GM12878 (cell line): ENCODE measurements around the gene PDE7B. TPM values are rescaled to one million over a fixed set of nuclear protein-coding genes. Genes with fewer than 3 reads are reported as not detected.

Experiments used
- ATAC-seq: fragments of 200-7000 bp; cut with Tn5 transposase; 3 replicates; pipeline ENCODE4 v1.9.1; 2020; ENCODE audit warnings: mild to moderate bottlenecking, moderate library complexity
- BruUV-seq: library from RNA; stranded (reverse); fragments of 400-500 nt; replicated peaks from 2 replicates; lab custom pipeline; 2021; lab: Mats Ljungman, UMichigan
- CTCF ChIA-PET: fragments of 300-600 bp; sonication (Branson Sonifier 250); formaldehyde crosslinking; extraction: SDS; loops from one replicate; lab custom pipeline; 2021; ENCODE audit warnings: inconsistent platforms; lab: Yijun Ruan, JAX
- POLR2A ChIA-PET: fragments of 350-600 bp; formaldehyde crosslinking; extraction: SDS; loops from one replicate; lab custom pipeline; 2021; ENCODE audit warnings: inconsistent platforms; lab: Charles Lee
- RAD21 ChIA-PET: fragments of 300-600 bp; sonication (Branson Sonifier 250); formaldehyde crosslinking; loops from one replicate; lab custom pipeline; 2023; ENCODE audit warnings: antibody characterized with exemption; ENCODE audit not compliant: unreplicated experiment; lab: Charles Lee
- SMC1A ChIA-PET: fragments of 300-600 bp; sonication (Branson Sonifier 250); formaldehyde crosslinking; loops from one replicate; lab custom pipeline; 2023; ENCODE audit not compliant: unreplicated experiment, uncharacterized antibody; lab: Charles Lee
- DNase-seq: peaks from one replicate; pipeline ENCODE4 v3.0.0-alpha.2; 2011; ENCODE audit warnings: low read depth, low spot score
- FAIRE-seq: peaks from 3 replicates; lab custom pipeline; 2011; peaks lifted over from hg19 to GRCh38; lab: Jason Lieb, UNC
- H2AFZ ChIP-seq: 2 replicates; pipeline ENCODE4 v1.6.0; 2011; ENCODE audit warnings: low read depth, low read length, control low read depth; ENCODE audit not compliant: control insufficient read depth
- H3K27ac ChIP-seq: 2 replicates; pipeline ENCODE4 v1.5.1; 2011; ENCODE audit warnings: control low read depth; ENCODE audit not compliant: control insufficient read depth, insufficient read depth
- H3K27me3 ChIP-seq, 2 experiments: replicated peaks in 1 of 2; 2 replicates each; pipeline versions ENCODE4 v1.6.0 to v1.6.1; 2011; ENCODE audit warnings: low read length in 1 of 2; ENCODE audit not compliant: control insufficient read depth in 2 of 2, insufficient read depth in 2 of 2
- H3K36me3 ChIP-seq, 2 experiments: 2 replicates each; pipeline ENCODE4 v1.5.1; 2011; ENCODE audit warnings: low read length in 1 of 2; ENCODE audit not compliant: control insufficient read depth in 2 of 2, insufficient read depth in 2 of 2
- H3K4me1 ChIP-seq: 2 replicates; pipeline ENCODE4 v1.6.1; 2011; ENCODE audit warnings: mild to moderate bottlenecking, low read length, moderate library complexity, mixed read lengths; ENCODE audit not compliant: control insufficient read depth, insufficient read depth
- H3K4me2 ChIP-seq: 2 replicates; pipeline ENCODE4 v1.6.0; 2011; ENCODE audit warnings: control low read depth; ENCODE audit not compliant: control insufficient read depth, insufficient read depth
- H3K4me3 ChIP-seq: fragments of 200-600 bp; sonication (generic); 2 replicates; pipeline ENCODE4 v1.5.1; 2016
- H3K79me2 ChIP-seq: 2 replicates; pipeline ENCODE4 v1.6.0; 2011; ENCODE audit warnings: low read length; ENCODE audit not compliant: control insufficient read depth, insufficient read depth
- H3K9ac ChIP-seq: 2 replicates; pipeline ENCODE4 v1.8.0; 2011; ENCODE audit warnings: low read length, control low read depth, mixed read lengths; ENCODE audit not compliant: control insufficient read depth, insufficient read depth
- H3K9me3 ChIP-seq: replicated peaks from 3 replicates; pipeline ENCODE4 v1.5.1; 2011; ENCODE audit warnings: mild to moderate bottlenecking, low read length; ENCODE audit not compliant: control insufficient read depth, insufficient read depth
- H4K20me1 ChIP-seq: 2 replicates; pipeline ENCODE4 v1.6.0; 2011; ENCODE audit not compliant: control insufficient read depth, insufficient read depth
- ASH2L ChIP-seq: fragments of 300-600, 200-600 bp; sonication (generic); IDR thresholded peaks from 2 replicates; pipeline ENCODE4 v1.6.1; 2017; ENCODE audit warnings: low read depth, mild to moderate bottlenecking, borderline replicate concordance
- BMI1 ChIP-seq: fragments of 450-650 bp; IDR thresholded peaks from 2 replicates; pipeline ENCODE4 v1.6.1; 2016; ENCODE audit warnings: mild to moderate bottlenecking, moderate library complexity, borderline replicate concordance
- CUX1 ChIP-seq: IDR thresholded peaks from 2 replicates; pipeline ENCODE4 v1.6.1; 2012; ENCODE audit warnings: improper control_type of control experiment, low read depth, low read length; ENCODE audit not compliant: insufficient replicate concordance
- GABPA ChIP-seq: IDR thresholded peaks from 2 replicates; pipeline ENCODE4 v1.6.1; 2014; ENCODE audit warnings: antibody characterized with exemption, low read depth, mild to moderate bottlenecking, inconsistent platforms
- MLLT1 ChIP-seq: fragments of 450-650 bp; IDR thresholded peaks from 2 replicates; pipeline ENCODE4 v1.6.1; 2016; ENCODE audit warnings: mild to moderate bottlenecking
- MYB ChIP-seq: fragments of 150-350 bp; IDR thresholded peaks from 2 replicates; pipeline ENCODE4 v1.6.1; 2014; ENCODE audit warnings: mild to moderate bottlenecking, low read depth, low read length, borderline replicate concordance
- NFXL1 ChIP-seq: fragments of 450-650 bp; IDR thresholded peaks from 2 replicates; pipeline ENCODE4 v1.6.1; 2017; ENCODE audit warnings: antibody characterized with exemption, mild to moderate bottlenecking, borderline replicate concordance
- NKRF ChIP-seq: fragments of 450-650 bp; conservative IDR thresholded peaks from 2 replicates; pipeline ENCODE4 v1.6.1; 2017; ENCODE audit warnings: mild to moderate bottlenecking, moderate library complexity
- SMAD1 ChIP-seq: fragments of 450-650 bp; IDR thresholded peaks from 2 replicates; pipeline ENCODE4 v1.6.1; 2018; ENCODE audit warnings: mild to moderate bottlenecking, low read depth; ENCODE audit not compliant: partially characterized antibody
- SMAD5 ChIP-seq: IDR thresholded peaks from 2 replicates; pipeline ENCODE4 v1.6.1; 2016; ENCODE audit warnings: antibody characterized with exemption, low read depth
- SREBF2 ChIP-seq: IDR thresholded peaks from 2 replicates; pipeline ENCODE4 v1.6.1; 2012; ENCODE audit warnings: mild to moderate bottlenecking, low read length
- SRF ChIP-seq, 2 experiments: IDR thresholded peaks; 2 replicates each; pipeline ENCODE4 v1.6.1; 2011; ENCODE audit warnings: low read depth in 2 of 2, low read length in 2 of 2, mild to moderate bottlenecking in 1 of 2, moderate library complexity in 1 of 2
- TCF12 ChIP-seq: IDR thresholded peaks from 2 replicates; pipeline ENCODE4 v1.6.1; 2011; ENCODE audit warnings: low read depth, mild to moderate bottlenecking, low read length
- WGBS: methylation state at CpG from one replicate; pipeline ENCODE4 v1.1.6; 2016; ENCODE audit warnings: low lambda C conversion rate; ENCODE audit not compliant: insufficient replicate concordance, insufficient coverage; ENCODE audit errors: missing lambda C conversion rate; 5-methylcytosine and 5-hydroxymethylcytosine counted together
- in situ Hi-C: fragments of 300-500 bp; cut with MboI; formaldehyde crosslinking; loops from 9 replicates; pipeline ENCODE4 v1.14.3; 2018; ENCODE audit warnings: mixed read lengths
- intact Hi-C: fragments of 100-400 bp; cut with micrococcal nuclease; formaldehyde crosslinking; loops from one replicate; pipeline ENCODE4 v1.14.2; 2022; ENCODE audit not compliant: unreplicated experiment
- polyA plus RNA-seq, 11 experiments: library from polyadenylated mRNA; depleted of rRNA in 4 of 11; unstranded in 6 of 11; stranded (reverse) in 5 of 11; fragments of >200 nt; fragmentation: Nextera tagmentation in 4 of 11; fragmentation: Illumina TruSeq in 1 of 11; extraction: Ambion mirVana in 4 of 11; extraction: Trizol in 1 of 11; gene quantifications; 1 replicate in 1 of 11; 2 replicates in 10 of 11; pipeline versions ENCODE4 v1.2.1 to v1.2.3, GENCODE V29; 2011 to 2016; ENCODE audit warnings: inconsistent platforms in 2 of 11, missing spikeins in 2 of 11, low read depth in 1 of 11
- total RNA-seq, 4 experiments: library from RNA; depleted of rRNA in 3 of 4; stranded (reverse); fragments of >200 nt in 3 of 4; fragmentation: Illumina TruSeq in 1 of 4; extraction: Trizol in 1 of 4; gene quantifications; 2 replicates each; pipeline versions ENCODE4 v1.2.1 to v1.2.3, GENCODE V29; 2013 to 2021
- TF ChIP-seq, protein P1 (sequence below): fragments of 450-650 bp; IDR thresholded peaks from 2 replicates; pipeline ENCODE4 v1.6.1; 2017; ENCODE audit warnings: mild to moderate bottlenecking

PDE7B gene
- total and polyA plus RNA-seq, 10 of the 15 experiments (the other 5 are each of a cell fraction or from before 2014, with no cell fraction given): not detected

GRCh38 chr6:136235233-136235564, 383.7 kb downstream of the PDE7B start:
- Histone ChIP-seq H3K79me2 (no peaks in the 10 kb centered on the region), H3K4me2 (no peak overlapping the region), H3K9me3 (no peaks in the 10 kb centered on the region), H3K27me3 (no peaks in the 10 kb centered on the region), H3K4me1 (no peaks in the 10 kb centered on the region), H3K4me3 (no peak overlapping the region), H3K36me3 (peaks cover 0 to 35% of the 10 kb centered on the region in 2 experiments; a peak in 3 of 4 replicates), H4K20me1 (no peaks in the 10 kb centered on the region), H2AFZ (no peak overlapping the region), H3K9ac (no peak overlapping the region), H3K27ac (no peak overlapping the region)
- ChIA-PET CTCF (interaction anchor here (2.1 kb wide), 1 partner anchor 9 kb away, joined by 9 read pairs; no protein-coding TSS in a partner anchor), SMC1A (interaction anchor here (1.8 kb wide), 1 partner anchor 9 kb away, joined by 4 read pairs; no protein-coding TSS in a partner anchor), RAD21 (no interaction called here), POLR2A (no interaction called here)
- FAIRE-seq (no peak), ATAC-seq (no peak), DNase-seq (no peak)
- no TSS peak for BruUV-seq
- in situ Hi-C loops (no loop called here), intact Hi-C loops (no loop called here)
- WGBS: 62% methylated on average over 4 of the region's 4 CpGs
- TF ChIP-seq MLLT1 (no peak), SRF (IDR thresholded peaks at IDR 0.05; ENCODE audit: low read depth in 2 of 2, low read length in 2 of 2) (no peak), GABPA (no peak), SMAD5 (no peak), CUX1 (no peak), ASH2L (no peak), TCF12 (no peak), SMAD1 (no peak), SREBF2 (no peak), NKRF (no peak), BMI1 (no peak), MYB (no peak), NFXL1 (no peak)
- TF ChIP-seq, protein P1, sequence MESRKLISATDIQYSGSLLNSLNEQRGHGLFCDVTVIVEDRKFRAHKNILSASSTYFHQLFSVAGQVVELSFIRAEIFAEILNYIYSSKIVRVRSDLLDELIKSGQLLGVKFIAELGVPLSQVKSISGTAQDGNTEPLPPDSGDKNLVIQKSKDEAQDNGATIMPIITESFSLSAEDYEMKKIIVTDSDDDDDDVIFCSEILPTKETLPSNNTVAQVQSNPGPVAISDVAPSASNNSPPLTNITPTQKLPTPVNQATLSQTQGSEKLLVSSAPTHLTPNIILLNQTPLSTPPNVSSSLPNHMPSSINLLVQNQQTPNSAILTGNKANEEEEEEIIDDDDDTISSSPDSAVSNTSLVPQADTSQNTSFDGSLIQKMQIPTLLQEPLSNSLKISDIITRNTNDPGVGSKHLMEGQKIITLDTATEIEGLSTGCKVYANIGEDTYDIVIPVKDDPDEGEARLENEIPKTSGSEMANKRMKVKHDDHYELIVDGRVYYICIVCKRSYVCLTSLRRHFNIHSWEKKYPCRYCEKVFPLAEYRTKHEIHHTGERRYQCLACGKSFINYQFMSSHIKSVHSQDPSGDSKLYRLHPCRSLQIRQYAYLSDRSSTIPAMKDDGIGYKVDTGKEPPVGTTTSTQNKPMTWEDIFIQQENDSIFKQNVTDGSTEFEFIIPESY: no peak
